Common myeloid progenitor, CD34-positive (primary cell): Measurements from ENCODE around the gene RAB19.

Source experiments
- CTCF ChIA-PET: fragments of 350-600 bp; sonication (Branson Sonifier 250); formaldehyde crosslinking; loops from one replicate; lab custom pipeline; 2021; ENCODE audit warnings: antibody characterized with exemption; lab: Charles Lee
- POLR2A ChIA-PET: fragments of 350-600 bp; sonication (Branson Sonifier 250); formaldehyde crosslinking; loops from one replicate; lab custom pipeline; 2021; ENCODE audit warnings: antibody characterized with exemption; lab: Charles Lee
- DNase-seq, 3 donors: peaks; one replicate each; pipeline versions ENCODE4 v3.0.0 to v3.0.0-alpha.2; 2013
- H3K27ac ChIP-seq, 2 experiments: 1 replicate in 1 of 2; 2 replicates in 1 of 2; pipeline ENCODE4 v1.7.0; 2013; ENCODE audit warnings: inconsistent platforms in 2 of 2, low read length in 2 of 2, mild to moderate bottlenecking in 2 of 2, low read depth in 1 of 2, moderate library complexity in 1 of 2; ENCODE audit not compliant: severe bottlenecking in 2 of 2, insufficient read depth in 1 of 2, poor library complexity in 1 of 2
- H3K27me3 ChIP-seq, 5 experiments: replicated peaks in 2 of 5; 1 replicate in 3 of 5; 2 replicates in 2 of 5; pipeline versions ENCODE4 v1.6.1 to v1.7.0; 2013; ENCODE audit warnings: low read length in 4 of 5, mild to moderate bottlenecking in 2 of 5, moderate library complexity in 2 of 5, inconsistent platforms in 1 of 5; ENCODE audit not compliant: insufficient read depth in 5 of 5, control insufficient read depth in 4 of 5
- H3K36me3 ChIP-seq, 4 experiments: 1 replicate in 2 of 4; 2 replicates in 2 of 4; pipeline versions ENCODE4 v1.6.1 to v1.7.0; 2013; ENCODE audit warnings: low read length in 3 of 4, control low read depth in 1 of 4, mild to moderate bottlenecking in 1 of 4; ENCODE audit not compliant: control insufficient read depth in 4 of 4, insufficient read depth in 4 of 4
- H3K4me1 ChIP-seq, 4 experiments: 1 replicate in 3 of 4; 2 replicates in 1 of 4; pipeline versions ENCODE4 v1.6.1 to v1.7.1; 2013; ENCODE audit warnings: low read length in 3 of 4, mild to moderate bottlenecking in 3 of 4, control low read depth in 1 of 4, inconsistent platforms in 1 of 4, moderate library complexity in 1 of 4; ENCODE audit not compliant: control insufficient read depth in 4 of 4, insufficient read depth in 4 of 4; ENCODE audit errors: control extremely low read depth in 1 of 4
- H3K4me3 ChIP-seq, 7 experiments: 1 replicate in 4 of 7; 2 replicates in 3 of 7; pipeline versions ENCODE4 v1.5.1 to v1.7.0; 2013; ENCODE audit warnings: mild to moderate bottlenecking in 7 of 7, low read length in 6 of 7, moderate library complexity in 6 of 7, inconsistent platforms in 2 of 7, low read depth in 2 of 7, control low read depth in 1 of 7; ENCODE audit not compliant: insufficient read depth in 4 of 7, control insufficient read depth in 1 of 7; ENCODE audit errors: extremely low read depth in 1 of 7
- H3K9me3 ChIP-seq, 5 experiments: 1 replicate in 4 of 5; 2 replicates in 1 of 5; pipeline versions ENCODE4 v1.6.1 to v1.7.1; 2013; ENCODE audit warnings: low read length in 4 of 5, mild to moderate bottlenecking in 2 of 5, inconsistent platforms in 1 of 5, low read depth in 1 of 5, moderate library complexity in 1 of 5; ENCODE audit not compliant: control insufficient read depth in 4 of 5, insufficient read depth in 2 of 5; ENCODE audit errors: control extremely low read depth in 1 of 5
- WGBS: methylation state at CpG from one replicate; pipeline ENCODE4 v1.1.5; 2013; ENCODE audit not compliant: insufficient coverage; 5-methylcytosine and 5-hydroxymethylcytosine counted together

RAB19 gene

DNA sequence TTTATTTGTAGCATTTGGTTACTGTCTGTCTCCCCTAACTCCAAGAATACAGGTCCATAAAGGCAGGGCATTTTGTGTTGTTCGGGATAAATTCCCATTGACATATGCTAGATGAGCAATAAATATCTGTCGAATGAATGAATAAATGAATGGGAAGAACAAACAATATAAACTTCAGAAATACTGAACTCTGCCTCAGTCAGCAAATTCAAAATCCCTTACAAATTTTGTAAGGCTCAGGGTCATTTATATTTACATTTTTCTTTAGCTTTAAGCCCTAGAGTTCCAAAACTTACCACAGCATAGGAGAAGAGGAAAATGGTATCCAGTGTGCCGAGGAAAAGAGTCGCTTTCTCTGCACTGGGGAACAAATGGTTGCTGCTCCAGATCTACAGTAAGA, 34.6 kb upstream of the RAB19 start:
- CTCF ChIA-PET: no interaction called here
- Histone ChIP-seq H3K4me1 (peaks cover 0 to 5% (median 3%) of the 10 kb centered on the region in 4 experiments), H3K4me3 (no peak overlapping the region), H3K9me3 (no peaks in the 10 kb centered on the region), H3K36me3 (peaks cover 0 to 8% (median 2%) of the 10 kb centered on the region in 4 experiments), H3K27me3 (no peaks in the 10 kb centered on the region), H3K27ac (no peak overlapping the region)
- POLR2A ChIA-PET: no interaction called here
- DNase-seq: no peak
- 100% methylated on average over 1 of the region's 4 CpGs for WGBS

DNA sequence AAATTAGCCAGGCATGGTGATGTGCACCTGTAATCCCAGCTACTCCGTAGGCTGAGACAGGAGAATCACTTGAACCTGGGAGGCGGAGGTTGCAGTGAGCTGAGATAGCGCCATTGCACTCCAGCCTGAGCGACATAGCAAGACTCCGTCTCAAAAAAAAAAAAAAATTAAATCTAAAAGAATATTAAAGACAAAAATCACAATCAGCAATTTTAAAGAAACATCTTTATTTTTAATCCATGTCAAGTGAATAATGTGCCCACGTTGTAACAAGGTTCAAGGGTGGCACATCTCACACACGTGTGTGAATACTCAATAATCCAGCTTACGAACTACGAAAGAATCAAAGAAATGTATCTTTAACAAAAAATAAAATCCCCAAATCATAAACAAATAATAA, 28.5 kb upstream of the RAB19 start:
- H3K27ac ChIP-seq: no peak overlapping the region
- 98% methylated on average over 4 of the region's 9 CpGs for WGBS

DNA sequence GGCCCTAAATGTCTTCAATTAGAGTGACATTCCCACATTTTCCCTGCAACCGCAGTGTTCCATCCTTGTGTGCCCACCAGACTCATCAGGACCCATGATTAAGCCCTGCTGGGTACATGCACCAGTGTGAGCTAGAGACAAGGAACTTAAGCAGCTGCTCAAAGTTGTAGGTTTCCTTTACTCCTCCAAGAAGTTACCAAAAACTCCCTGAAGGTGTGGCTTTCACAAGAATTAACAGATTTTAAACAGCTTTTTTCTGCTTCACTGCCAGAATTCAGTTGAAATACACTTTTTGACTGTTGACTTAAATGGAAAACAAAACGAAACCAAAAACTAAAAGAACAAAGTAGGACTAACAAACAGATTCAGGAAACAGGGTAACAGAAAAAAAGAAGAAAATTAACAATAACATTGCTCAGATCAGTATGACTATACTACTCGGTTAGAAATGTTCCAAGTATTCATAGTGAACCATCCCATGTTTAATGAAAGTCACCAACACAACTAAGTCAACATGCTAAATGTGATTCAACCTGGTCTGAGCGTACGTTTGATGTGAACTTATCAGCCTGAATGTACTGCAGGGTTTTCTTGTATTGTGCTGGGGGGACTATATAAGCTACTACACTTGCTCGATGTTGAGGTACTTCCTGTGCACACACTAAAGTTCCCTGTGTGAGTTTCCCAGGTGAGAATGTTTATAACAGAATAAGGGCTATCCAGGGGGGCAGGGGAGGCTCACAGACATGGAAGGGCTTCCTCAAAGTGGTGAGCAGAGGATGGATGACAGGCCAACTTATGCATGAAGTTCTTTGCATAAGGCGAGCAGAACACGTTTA, 27.7 kb upstream of the RAB19 start:
- WGBS: 81% methylated on average over 5 of the region's 8 CpGs
- Histone ChIP-seq H3K27me3 (no peaks in the 10 kb centered on the region), H3K36me3 (peaks cover 0 to 22% (median 8%) of the 10 kb centered on the region in 4 experiments), H3K9me3 (no peaks in the 10 kb centered on the region), H3K27ac (peak overlapping the region in 1 of 2 experiments; percentile 15), H3K4me3 (peak overlapping the region in 1 of 7 experiments; percentile 30), H3K4me1 (peaks cover 0 to 7% (median 2%) of the 10 kb centered on the region in 4 experiments)
- DNase-seq: peak in 1 of 3 donors; percentile 14
- CTCF ChIA-PET: interaction anchor here (0.6 to 0.7 kb wide), 3 partner anchors 11 to 72 kb away, joined by 3 read pairs; no protein-coding TSS in a partner anchor
- POLR2A ChIA-PET: no interaction called here

More for the DNA sequence above, 28.5 kb upstream of the RAB19 start:
- Histone ChIP-seq H3K27me3 (no peaks in the 10 kb centered on the region), H3K36me3 (peaks cover 0 to 20% (median 8%) of the 10 kb centered on the region in 4 experiments), H3K9me3 (no peaks in the 10 kb centered on the region), H3K4me1 (peaks cover 0 to 7% (median 2%) of the 10 kb centered on the region in 4 experiments), H3K4me3 (no peak overlapping the region)
- ChIA-PET POLR2A (no interaction called here), CTCF (interaction anchor here (0.6 to 0.7 kb wide), 2 partner anchors 10 to 72 kb away, joined by 3 read pairs; no protein-coding TSS in a partner anchor)
- DNase-seq: no peak

DNA sequence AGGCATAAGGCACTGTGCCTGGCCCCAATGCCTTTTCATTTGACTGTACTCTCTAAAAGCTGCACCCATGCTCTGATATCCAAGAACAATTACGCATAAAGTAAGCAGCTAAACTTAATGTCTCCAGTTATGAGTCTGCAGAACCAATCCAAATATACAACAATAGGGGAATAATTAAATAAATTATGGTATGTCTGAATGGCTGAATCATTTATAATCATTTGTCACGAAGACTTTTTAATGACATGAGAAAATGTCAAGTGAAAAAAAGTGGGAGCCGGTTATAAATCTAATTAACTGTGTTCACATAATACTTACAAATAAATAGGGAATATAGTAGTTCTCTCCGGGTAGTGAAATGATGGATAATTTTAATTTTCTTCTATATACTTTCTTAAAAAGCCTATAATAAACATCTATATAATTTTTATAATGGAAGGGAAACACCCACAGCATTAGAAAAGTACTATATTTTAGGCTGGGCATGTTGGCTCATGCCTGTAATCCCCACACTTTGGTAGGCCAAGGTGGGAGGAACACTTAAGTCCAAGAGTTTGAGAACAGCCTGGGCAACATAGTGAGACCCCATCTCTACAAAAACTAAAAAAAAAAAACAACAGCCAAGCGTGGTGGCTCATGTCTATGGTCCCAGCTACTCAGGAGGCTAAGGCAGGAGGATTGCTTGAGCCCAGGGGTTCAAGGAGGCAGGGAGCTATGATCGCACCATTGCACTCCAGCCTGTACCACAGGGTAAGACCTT, 19.7 kb upstream of the RAB19 start:
- Histone ChIP-seq H3K4me1 (peaks cover 0 to 8% (median 0%) of the 10 kb centered on the region in 4 experiments), H3K27me3 (no peaks in the 10 kb centered on the region), H3K4me3 (no peak overlapping the region), H3K27ac (no peak overlapping the region), H3K36me3 (peaks cover 0 to 19% (median 7%) of the 10 kb centered on the region in 4 experiments), H3K9me3 (no peaks in the 10 kb centered on the region)
- no peak for DNase-seq
- POLR2A ChIA-PET: no interaction called here
- CTCF ChIA-PET: no interaction called here
- 100% methylated on average over 1 of the region's 6 CpGs for WGBS

DNA sequence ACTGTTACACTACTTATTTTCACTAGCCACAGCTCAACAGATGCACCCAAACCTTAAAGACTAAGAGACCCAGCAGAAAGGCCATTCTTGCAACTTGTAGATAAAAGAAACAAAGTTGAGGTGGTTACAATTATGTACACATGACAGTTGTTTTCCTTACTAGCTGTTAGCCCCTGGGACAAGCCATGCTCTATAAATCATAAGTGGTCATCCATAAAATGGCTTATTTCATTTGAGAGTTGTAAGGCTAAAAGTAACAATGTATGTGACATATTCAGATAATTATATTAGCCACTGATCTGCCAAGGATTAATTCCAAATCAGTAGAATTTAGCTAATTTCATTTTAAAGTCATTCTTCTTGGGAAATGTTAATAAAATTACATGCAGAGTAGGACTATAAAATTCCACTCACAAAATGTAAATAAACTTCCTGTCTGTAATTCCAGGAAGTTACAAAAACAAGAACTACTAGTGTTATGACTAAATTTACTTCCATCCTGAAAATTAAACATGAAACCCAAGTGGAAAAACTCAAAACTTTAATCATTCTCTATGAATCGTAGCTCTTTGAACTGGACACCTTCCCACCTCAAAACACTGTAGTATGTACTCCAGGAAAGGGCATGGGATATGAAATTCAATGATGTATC, 18.8 kb upstream of the RAB19 start:
- WGBS: no CpG with 5 or more reads among the region's 1 CpG
- ChIA-PET POLR2A (interaction anchor here (0.6 kb wide), 1 partner anchor 18 kb away, joined by 3 read pairs; no protein-coding TSS in a partner anchor), CTCF (no interaction called here)
- Histone ChIP-seq H3K4me1 (peaks cover 0 to 8% (median 3%) of the 10 kb centered on the region in 4 experiments), H3K27ac (no peak overlapping the region), H3K36me3 (peaks cover 0 to 13% (median 4%) of the 10 kb centered on the region in 4 experiments), H3K27me3 (peaks cover 0 to 3% (median 0%) of the 10 kb centered on the region in 5 experiments), H3K4me3 (no peak overlapping the region), H3K9me3 (no peaks in the 10 kb centered on the region)
- DNase-seq: no peak

DNA sequence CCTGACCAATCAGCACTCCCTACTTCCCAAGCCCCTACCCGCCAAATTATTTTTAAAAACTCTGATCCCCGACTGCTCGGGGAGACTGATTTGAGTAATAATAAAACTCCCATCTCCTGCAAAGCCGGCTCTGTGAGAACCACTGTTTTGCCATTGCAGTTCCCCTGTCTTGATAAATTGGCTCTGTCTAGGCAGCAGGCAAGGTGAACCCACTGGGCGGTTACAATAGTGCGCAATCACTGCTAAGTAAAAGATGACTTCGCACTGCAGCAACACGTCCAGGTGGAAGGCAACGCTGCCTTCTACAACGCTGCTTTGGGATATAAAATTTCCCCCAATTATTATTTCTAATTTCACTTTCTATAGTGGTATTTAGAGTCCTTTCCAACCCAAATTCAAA, 14.4 kb upstream of the RAB19 start:
- ChIA-PET POLR2A (no interaction called here), CTCF (no interaction called here)
- no peak overlapping the region for H3K4me3 ChIP-seq
- H3K27me3 ChIP-seq: peaks cover 0 to 16% (median 2%) of the 10 kb centered on the region in 5 experiments
- DNase-seq: no peak
- peaks cover 0 to 5% (median 2%) of the 10 kb centered on the region in 4 experiments for H3K36me3 ChIP-seq
- 95% methylated on average over 9 of the region's 10 CpGs for WGBS
- no peaks in the 10 kb centered on the region for H3K9me3 ChIP-seq
- no peak overlapping the region for H3K27ac ChIP-seq
- H3K4me1 ChIP-seq: peaks cover 3 to 22% (median 17%) of the 10 kb centered on the region in 4 experiments
